Measurements from ENCODE around the gene PAQR5. TPM values are rescaled to one million over a fixed set of nuclear protein-coding genes. Genes with fewer than 3 reads are reported as not detected.

Gene PAQR5
- total RNA-seq, 1 donor from 2014 or later: 0.15 TPM

- Mint-ChIP-seq H3K4me3 (ENCODE audit: unreplicated experiment) (no peak overlapping the region), H3K36me3 (ENCODE audit: low read depth, unreplicated experiment) (peaks cover 5% of the 10 kb centered on the region), H3K27ac (ENCODE audit: unreplicated experiment) (no peak overlapping the region), H3K4me1 (ENCODE audit: unreplicated experiment) (no peaks in the 10 kb centered on the region), H3K9me3 (ENCODE audit: unreplicated experiment) (no peaks in the 10 kb centered on the region), H3K27me3 (ENCODE audit: unreplicated experiment) (peaks cover 4% of the 10 kb centered on the region)
- TF ChIP-seq CTCF (IDR thresholded peaks at IDR 0.05; ENCODE audit: unreplicated experiment): no peak
- no peak for DNase-seq (ENCODE audit: low spot score)
Observed at GRCh38 chr15:69391046-69391757, 92.5 kb downstream of the PAQR5 start.

GRCh38 chr15:69392352-69392751 lies 93.6 kb downstream of the PAQR5 start:
- H3K27ac Mint-ChIP-seq (ENCODE audit: unreplicated experiment): no peak overlapping the region
- TF ChIP-seq CTCF (IDR thresholded peaks at IDR 0.05; ENCODE audit: unreplicated experiment): no peak

GRCh38 chr15:69393831-69394491 lies 95.2 kb downstream of the PAQR5 start:
- no peak for TF ChIP-seq CTCF (IDR thresholded peaks at IDR 0.05; ENCODE audit: unreplicated experiment)
- Mint-ChIP-seq H3K4me3 (ENCODE audit: unreplicated experiment) (no peak overlapping the region), H3K9me3 (ENCODE audit: unreplicated experiment) (no peaks in the 10 kb centered on the region), H3K4me1 (ENCODE audit: unreplicated experiment) (no peaks in the 10 kb centered on the region), H3K27me3 (ENCODE audit: unreplicated experiment) (peaks cover 5% of the 10 kb centered on the region), H3K36me3 (ENCODE audit: low read depth, unreplicated experiment) (peaks cover 4% of the 10 kb centered on the region), H3K27ac (ENCODE audit: unreplicated experiment) (no peak overlapping the region)
- DNase-seq (ENCODE audit: low spot score): no peak

More at GRCh38 chr15:69392352-69392751, 93.6 kb downstream of the PAQR5 start:
- H3K4me3 Mint-ChIP-seq (ENCODE audit: unreplicated experiment): no peak overlapping the region
- H3K9me3 Mint-ChIP-seq (ENCODE audit: unreplicated experiment): no peaks in the 10 kb centered on the region
- peaks cover 5% of the 10 kb centered on the region for H3K36me3 Mint-ChIP-seq (ENCODE audit: low read depth, unreplicated experiment)
- peaks cover 4% of the 10 kb centered on the region for H3K27me3 Mint-ChIP-seq (ENCODE audit: unreplicated experiment)
- H3K4me1 Mint-ChIP-seq (ENCODE audit: unreplicated experiment): no peaks in the 10 kb centered on the region
- no peak for DNase-seq (ENCODE audit: low spot score)

DNA sequence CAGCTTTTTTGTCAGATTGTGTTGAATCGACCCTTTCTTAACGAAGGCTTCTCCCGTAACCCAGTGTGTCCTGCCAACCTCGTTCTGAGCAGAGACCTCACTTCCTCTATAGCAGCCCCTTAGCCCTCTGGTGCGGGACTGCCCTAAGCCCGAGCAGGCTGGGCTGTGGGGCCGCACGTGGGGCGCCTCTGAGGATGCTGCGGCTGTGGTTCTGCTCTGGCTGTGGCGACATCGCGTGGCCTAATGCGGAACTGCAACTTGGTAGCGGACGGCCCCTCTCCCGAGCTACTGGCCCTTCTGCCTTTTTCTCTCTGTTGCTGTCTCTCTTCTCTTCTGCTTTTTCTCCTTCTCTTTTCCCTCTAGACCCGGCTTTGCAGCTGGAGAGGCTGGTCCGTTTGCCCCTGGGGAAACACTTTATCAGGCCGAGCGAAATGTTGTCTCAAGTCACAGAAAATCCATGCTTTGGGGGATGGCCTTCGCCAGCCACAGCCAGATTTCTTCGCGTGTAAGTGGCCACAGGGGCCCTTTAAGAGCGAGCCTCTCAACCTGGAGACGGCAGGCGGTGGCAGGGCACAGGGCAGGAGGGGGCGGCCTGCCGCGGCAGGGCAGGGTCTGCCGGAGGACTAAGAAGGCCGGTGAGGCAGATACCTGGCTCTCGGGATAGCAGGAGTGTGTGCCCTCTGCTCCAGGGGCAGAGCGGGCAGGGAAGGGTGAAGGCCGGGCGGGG lies 96.0 kb downstream of the PAQR5 start:
- TF ChIP-seq CTCF (IDR thresholded peaks at IDR 0.05; ENCODE audit: unreplicated experiment): peak; percentile 94
- Mint-ChIP-seq H3K36me3 (ENCODE audit: low read depth, unreplicated experiment) (no peaks in the 10 kb centered on the region), H3K27ac (ENCODE audit: unreplicated experiment) (no peak overlapping the region), H3K4me3 (ENCODE audit: unreplicated experiment) (no peak overlapping the region), H3K9me3 (ENCODE audit: unreplicated experiment) (no peaks in the 10 kb centered on the region), H3K4me1 (ENCODE audit: unreplicated experiment) (no peaks in the 10 kb centered on the region), H3K27me3 (ENCODE audit: unreplicated experiment) (peaks cover 5% of the 10 kb centered on the region)
- DNase-seq (ENCODE audit: low spot score): peak; percentile 95

Data from endothelial cell (in vitro differentiated cells).